Measurements from ENCODE around the gene BDNF.

BDNF gene

GRCh38 chr11:27722117-27722952 is 22.1 kb upstream of the BDNF start:
- no peaks in the 10 kb centered on the region for H3K9me2 ChIP-seq (replicated peaks; ENCODE audit: low read depth, low read length)
- H3K4me2 ChIP-seq (ENCODE audit: low read depth, low read length, poor library complexity, severe bottlenecking), result no peak overlapping the region
- peaks cover 5% of the 10 kb centered on the region; the same call in 1 of the 2 replicates for H3K9me3 ChIP-seq (ENCODE audit: insufficient read depth, low read depth, low read length)
- no peaks in the 10 kb centered on the region for H3K79me2 ChIP-seq (ENCODE audit: insufficient read depth, low read length)
- no peak overlapping the region for H2AFZ ChIP-seq (ENCODE audit: low read length)
- no peak overlapping the region for H3K9ac ChIP-seq (ENCODE audit: low read depth, low read length, poor library complexity, severe bottlenecking)
- no peaks in the 10 kb centered on the region for H3K36me3 ChIP-seq (ENCODE audit: insufficient read depth, low read length)
- H3K4me3 ChIP-seq (ENCODE audit: low read length, poor library complexity, severe bottlenecking), result no peak overlapping the region
- H3K4me1 ChIP-seq (ENCODE audit: insufficient read depth, low read length, poor library complexity, severe bottlenecking), result no peaks in the 10 kb centered on the region
- H4K20me1 ChIP-seq (ENCODE audit: insufficient read depth, low read length, poor library complexity, severe bottlenecking), result no peaks in the 10 kb centered on the region
- no peaks in the 10 kb centered on the region for H3F3A ChIP-seq (ENCODE audit: low read depth)
- no peaks in the 10 kb centered on the region for H3K27me3 ChIP-seq (ENCODE audit: insufficient read depth, low read length, poor library complexity, severe bottlenecking)
- TF ChIP-seq CTCF (conservative IDR thresholded peaks at IDR 0.05; ENCODE audit: low read length), result no peak
- TF ChIP-seq EZH2phosphoT487 (IDR thresholded peaks at IDR 0.05; ENCODE audit: borderline replicate concordance), result no peak

- H2AFZ ChIP-seq (ENCODE audit: low read length), result no peak overlapping the region
Measured at GRCh38 chr11:27721264-27722116, 21.2 kb upstream of the BDNF start.

More at GRCh38 chr11:27721264-27722116, 21.2 kb upstream of the BDNF start:
- TF ChIP-seq EZH2phosphoT487 (IDR thresholded peaks at IDR 0.05; ENCODE audit: borderline replicate concordance), result no peak
- TF ChIP-seq CTCF (conservative IDR thresholded peaks at IDR 0.05; ENCODE audit: low read length), result no peak
- Histone ChIP-seq H4K20me1 (ENCODE audit: insufficient read depth, low read length, poor library complexity, severe bottlenecking) (no peaks in the 10 kb centered on the region), H3K36me3 (ENCODE audit: insufficient read depth, low read length) (no peaks in the 10 kb centered on the region), H3K9me2 (replicated peaks; ENCODE audit: low read depth, low read length) (no peaks in the 10 kb centered on the region), H3K4me3 (ENCODE audit: low read length, poor library complexity, severe bottlenecking) (no peak overlapping the region), H3F3A (ENCODE audit: low read depth) (no peaks in the 10 kb centered on the region), H3K9ac (ENCODE audit: low read depth, low read length, poor library complexity, severe bottlenecking) (no peak overlapping the region), H3K9me3 (ENCODE audit: insufficient read depth, low read depth, low read length) (peaks cover 5% of the 10 kb centered on the region; the same call in 1 of the 2 replicates), H3K4me1 (ENCODE audit: insufficient read depth, low read length, poor library complexity, severe bottlenecking) (no peaks in the 10 kb centered on the region), H3K4me2 (ENCODE audit: low read depth, low read length, poor library complexity, severe bottlenecking) (no peak overlapping the region), H3K27me3 (ENCODE audit: insufficient read depth, low read length, poor library complexity, severe bottlenecking) (no peaks in the 10 kb centered on the region), H3K79me2 (ENCODE audit: insufficient read depth, low read length) (no peaks in the 10 kb centered on the region)
